HG03139 (cell line): Measurements from ENCODE around the gene ATG101.

ENCODE experiments used
- ATAC-seq: cut with Tn5 transposase; IDR thresholded peaks from one replicate; pipeline ENCODE4 v1.9.1; 2021; ENCODE audit not compliant: unreplicated experiment

ATG101 gene, protein sequence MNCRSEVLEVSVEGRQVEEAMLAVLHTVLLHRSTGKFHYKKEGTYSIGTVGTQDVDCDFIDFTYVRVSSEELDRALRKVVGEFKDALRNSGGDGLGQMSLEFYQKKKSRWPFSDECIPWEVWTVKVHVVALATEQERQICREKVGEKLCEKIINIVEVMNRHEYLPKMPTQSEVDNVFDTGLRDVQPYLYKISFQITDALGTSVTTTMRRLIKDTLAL

GRCh38 chr12:52069327-52070184, at the start of gene ATG101:
Gene ATG101 (plus strand): TSS chr12:52069978. CDS start chr12:52073651, 3,673 bp downstream.
- peak; percentile 90 for ATAC-seq

DNA sequence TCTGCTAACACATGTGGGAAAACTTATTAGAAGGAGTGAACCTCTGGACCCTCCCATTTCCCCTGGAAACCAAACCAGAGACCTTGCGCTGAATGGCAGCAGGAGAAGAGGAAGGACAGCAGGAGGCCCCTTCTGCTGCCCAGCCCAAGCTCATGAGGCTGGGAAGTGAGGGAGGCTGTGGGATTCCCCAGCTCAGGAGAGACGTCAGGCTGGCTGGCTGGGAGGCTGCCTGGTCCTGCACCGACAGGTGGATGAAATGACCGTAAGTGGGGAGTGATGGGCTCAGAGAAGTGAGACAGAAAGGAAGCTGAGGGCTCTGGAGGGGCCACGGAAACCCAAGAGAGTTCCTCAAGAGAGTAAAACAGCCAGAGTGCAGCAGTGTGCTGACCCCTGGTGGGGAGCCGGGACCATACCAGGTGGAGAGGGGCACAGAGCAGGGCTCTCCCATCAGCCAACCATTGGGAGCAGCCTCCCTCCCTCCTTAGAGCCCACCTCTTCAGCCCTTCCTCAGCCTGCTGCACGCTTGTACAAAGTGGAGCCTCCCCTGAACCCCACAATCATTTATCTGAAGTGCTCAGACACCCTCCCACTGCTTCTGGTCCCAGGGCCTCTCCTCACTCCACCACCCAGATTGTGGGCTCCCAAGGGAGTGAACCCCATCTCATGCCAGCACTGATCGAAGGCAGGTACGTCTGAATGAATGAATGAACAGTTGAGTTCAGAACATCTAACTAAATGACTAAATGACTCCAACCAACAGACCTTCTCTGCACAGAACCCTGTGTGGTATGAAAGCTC, 49.0 kb upstream of the ATG101 start:
- ATAC-seq, result no peak

DNA sequence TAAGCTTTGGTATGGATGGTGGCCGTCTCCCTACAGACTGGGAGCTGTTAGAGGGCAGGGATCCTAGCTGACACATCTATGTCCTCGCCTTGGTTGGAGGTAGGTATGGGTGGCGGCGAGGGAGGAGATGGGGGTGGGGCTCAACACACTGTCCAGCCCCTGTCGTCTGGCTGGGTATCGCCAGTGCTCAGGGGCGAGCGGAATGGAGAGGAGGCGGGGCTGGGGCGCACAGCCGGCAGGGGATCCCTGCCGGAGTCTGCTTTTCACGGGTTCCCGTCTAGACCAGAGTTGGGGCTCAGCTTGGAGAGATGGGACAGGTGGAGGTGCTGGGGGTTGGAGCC, 47.0 kb upstream of the ATG101 start:
- ATAC-seq, result no peak

DNA sequence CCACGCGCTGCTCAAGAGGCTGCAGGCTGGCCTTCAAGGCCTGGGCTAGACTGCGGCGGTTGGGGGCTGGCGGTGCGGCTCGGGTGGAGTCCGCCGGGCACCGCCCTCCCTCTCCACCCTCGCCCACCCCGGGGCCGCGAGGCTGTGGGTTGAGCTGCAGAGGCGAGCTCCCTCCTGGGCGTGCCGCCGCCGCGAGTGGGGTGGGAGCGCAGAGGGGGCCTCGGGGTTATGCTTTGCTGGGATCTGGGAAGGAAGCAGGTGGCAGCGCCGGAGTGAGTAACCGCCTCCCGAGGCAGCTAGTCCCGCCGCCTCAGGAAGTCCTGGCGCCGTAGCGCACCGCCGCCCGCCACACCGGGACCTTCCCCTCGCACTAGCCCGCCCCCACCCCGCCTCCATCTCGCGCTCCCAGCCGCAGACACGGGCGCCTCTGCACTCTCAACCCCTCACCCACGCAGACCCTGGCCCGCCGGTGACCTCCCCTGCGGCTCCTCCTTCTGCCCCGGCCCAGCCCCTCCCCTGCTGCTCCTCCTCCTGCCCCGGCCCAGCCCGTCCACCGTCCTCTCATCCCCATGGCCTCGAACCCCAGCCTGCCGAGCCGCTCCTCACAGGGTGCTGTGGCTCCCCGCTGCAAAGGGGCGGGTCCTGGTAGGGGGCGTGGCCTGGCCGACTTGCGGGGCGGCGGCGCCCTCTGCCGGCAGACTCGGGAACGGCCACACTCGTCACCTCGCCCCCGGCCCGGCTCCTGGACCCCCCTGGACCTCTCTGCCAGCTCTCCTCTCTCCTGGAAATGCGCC, 46.4 kb upstream of the ATG101 start:
- ATAC-seq, result no peak

DNA sequence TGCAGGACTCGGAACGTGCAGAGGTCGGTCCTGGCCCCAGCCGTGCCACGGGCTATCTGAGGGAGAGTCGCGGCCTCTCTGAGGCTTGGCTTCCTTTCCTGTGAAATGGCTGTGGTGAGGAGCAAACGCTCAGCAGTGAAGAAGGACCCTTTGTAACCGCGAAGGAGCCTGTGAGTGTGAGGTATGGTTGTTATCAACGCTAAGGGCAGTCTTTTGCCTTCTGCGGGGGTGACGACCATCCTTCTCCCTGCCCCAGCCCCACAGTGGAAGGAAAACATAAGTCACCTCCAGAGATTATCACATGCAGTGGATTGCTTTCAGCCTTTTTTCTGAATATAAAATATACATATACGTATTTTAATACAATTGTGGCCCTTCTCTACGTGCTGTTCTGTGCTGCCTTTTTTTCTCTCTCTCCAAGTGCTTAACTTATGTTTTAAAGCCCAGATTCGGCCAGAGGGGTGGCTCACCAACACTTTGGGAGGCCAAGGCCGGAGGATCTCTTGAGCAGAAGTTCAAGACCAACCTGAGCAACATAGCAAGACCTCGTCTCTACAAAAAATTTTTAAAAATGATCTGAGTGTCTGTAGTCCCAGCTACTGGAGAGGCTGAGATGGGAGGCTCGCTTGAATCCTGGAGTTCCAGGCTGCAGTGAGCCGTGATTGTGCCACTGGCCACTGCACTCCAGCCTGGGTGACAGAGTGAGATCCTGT, 45.6 kb upstream of the ATG101 start:
- ATAC-seq, result no peak

DNA sequence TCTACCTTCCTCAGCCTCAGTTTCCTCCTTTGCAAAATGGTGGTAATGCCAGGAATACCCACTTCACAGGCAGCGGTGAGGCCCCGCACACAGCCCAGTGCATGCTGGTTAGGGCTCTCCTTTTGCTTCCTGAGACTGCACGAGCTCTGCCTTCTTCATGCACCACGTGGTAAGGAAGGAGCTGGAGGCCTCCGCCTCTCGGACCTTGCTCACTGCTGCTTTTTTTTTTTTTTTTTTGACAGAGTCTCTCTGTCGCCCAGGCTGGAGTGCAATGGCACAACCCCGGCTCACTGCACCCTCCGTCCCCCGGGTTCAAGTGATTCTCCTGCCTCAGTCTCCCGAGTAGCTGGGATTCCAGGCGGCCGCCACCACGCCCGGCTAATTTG, 44.9 kb upstream of the ATG101 start:
- ATAC-seq, result no peak

DNA sequence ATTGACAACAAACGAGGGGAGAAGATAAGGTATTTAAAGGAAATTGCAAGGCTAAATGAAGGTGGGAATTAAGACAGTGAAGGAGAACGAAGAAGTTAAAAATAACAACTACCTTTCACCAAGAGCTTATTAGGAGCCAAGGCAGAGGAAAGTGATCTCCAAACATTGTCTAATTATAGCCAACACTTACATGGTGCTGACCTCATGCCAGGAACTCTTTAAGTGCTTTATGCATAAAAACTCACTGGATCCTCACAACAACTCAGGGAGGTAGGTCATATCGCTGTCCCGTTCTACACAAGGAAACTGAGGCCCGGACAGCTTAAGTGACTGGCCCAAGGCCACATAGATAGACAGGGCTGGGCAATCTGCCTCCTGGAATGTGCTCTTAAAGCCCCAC, 43.5 kb upstream of the ATG101 start:
- ATAC-seq, result no peak

GRCh38 chr12:52027085-52027843, 42.5 kb upstream of the ATG101 start:
- no peak for ATAC-seq

DNA sequence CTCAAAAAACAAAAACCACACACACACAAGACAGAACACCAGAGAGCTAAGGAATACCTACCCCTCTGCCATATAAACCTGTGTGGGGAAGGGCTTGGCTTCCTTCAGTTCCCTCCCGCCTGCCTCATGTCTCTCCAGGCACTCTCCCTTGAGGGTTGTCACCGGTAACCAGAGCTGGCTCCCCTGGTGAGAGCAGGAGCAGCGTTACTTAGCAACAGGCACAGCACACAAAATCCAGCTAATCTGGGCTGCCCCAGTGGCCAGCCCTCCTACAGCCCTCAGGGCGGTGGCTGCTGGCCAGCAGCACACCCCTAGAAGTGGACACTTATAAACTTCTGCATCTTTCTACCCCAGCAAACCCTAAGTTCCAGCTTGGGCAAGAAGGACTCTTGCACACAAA, 40.1 kb upstream of the ATG101 start:
- ATAC-seq, result no peak

DNA sequence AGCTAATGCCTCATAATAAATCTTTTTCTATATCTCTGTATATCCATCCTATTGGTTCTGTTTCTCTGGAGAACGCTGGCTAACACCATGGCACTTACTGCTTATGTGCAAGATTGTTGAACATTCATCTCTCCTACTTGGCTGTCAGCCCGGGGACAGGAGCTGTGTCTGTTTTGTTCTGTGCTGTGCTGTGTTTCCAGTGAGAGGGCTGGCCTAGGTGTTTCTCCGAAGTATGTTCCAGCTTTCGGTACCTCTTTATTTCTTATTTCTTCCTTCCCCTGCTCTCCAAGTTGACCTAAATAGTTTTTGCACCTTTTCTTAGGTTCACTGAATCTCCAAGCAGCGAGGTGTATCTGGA, 37.4 kb upstream of the ATG101 start:
- no peak for ATAC-seq

DNA sequence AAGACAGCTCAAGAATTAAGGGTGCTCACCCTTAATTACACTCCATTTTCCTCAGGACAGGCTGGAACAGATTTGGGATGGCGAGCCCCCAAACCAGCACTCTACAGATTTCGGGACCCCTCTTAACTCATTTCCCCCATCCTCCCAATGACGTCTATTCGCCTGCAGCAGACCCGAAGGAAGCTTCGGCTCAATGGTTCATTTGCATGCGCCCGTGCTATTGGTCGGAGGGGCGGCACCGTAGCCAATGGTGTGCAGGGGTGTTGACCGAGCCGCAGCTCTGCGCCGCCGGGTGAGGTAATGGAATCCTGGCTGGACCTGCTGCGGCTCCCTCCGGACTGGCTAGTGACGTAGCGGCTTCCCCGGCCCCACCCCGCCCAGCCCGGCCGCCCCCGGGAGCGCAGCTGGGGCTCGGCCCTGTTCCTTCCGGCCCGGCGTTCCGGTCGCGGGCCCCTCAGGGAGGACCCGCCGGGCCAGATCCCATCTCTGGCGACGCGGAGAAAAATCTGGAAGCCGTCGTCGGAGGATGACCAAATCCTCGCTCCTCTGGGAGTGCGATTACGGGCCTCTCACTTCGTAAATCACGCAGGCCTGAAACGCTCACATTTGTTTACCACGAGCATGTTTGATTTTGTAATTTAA, 36.9 kb upstream of the ATG101 start:
- ATAC-seq, result peak; percentile 84

- ATAC-seq, result no peak
Measured at GRCh38 chr12:52033446-52034140, 36.2 kb upstream of the ATG101 start.

DNA sequence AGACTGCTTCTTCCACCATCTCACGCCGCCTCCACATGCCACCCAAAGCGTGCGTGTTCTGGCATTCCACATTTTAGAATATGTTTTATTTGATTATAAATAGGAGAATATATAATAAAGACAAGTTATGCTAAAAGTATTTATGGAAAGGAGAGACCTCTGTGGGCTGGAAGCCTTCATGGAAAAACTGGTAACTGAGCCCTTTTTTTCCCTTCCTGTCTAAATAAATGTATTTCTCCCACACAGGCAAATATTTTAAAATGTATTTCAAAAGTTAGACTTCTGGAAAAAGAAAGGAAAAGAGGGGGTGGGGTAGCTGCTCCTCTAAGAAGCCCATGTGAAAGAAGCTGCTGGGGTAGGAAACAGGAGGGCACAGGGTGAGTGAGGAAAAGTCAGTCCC, 34.6 kb upstream of the ATG101 start:
- no peak for ATAC-seq

DNA sequence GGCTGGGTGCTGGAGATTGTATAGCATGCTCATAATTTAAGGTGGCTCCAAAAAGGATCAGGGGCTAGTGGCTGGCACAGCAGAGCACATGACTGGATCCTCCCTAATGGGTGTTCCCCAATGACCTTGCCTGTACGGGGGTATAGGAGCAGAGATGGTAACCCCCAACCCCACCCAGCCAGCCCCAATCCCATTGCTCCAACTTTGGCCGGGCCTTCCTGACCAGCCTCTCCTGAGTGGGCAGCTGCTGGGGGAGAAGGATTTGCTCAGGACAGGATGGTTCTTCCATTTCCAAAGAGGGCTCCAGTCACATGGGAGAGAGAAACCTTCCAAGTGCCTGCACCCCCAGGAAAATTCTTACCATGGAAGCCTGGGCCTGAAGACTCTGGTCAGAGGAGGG, 33.9 kb upstream of the ATG101 start:
- ATAC-seq, result no peak

- peak; percentile 35 for ATAC-seq
Measured at GRCh38 chr12:52036587-52037171, 33.1 kb upstream of the ATG101 start.

- ATAC-seq, result no peak
Measured at GRCh38 chr12:52037248-52037861, 32.4 kb upstream of the ATG101 start.

DNA sequence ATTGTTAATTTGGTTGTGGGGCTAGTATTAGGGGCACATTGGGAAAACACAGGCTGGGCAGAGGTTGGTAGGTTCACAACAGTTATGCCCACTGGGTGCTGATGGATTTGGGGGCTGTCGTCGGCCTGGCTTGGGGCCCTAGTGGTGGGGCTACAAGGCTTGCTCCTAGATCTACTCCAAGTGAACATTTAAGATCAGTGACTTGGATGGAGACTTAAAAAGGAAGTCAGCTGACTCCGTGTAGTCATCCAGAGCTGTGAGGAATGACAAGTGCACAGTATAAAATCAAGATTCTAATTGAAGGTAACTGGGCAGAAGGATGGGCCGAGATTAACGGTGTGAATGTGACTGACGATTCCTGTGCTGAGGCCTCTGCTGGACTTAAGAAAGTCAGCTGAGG, 31.3 kb upstream of the ATG101 start:
- no peak for ATAC-seq

- ATAC-seq, result no peak
Measured at GRCh38 chr12:52041035-52041434, 28.7 kb upstream of the ATG101 start.
